Measurements from ENCODE around the gene PTPRF.

Gene PTPRF

GRCh38 chr1:43616383-43616782 lies 85.7 kb downstream of the PTPRF start:
- TF ChIP-seq CTCF (IDR thresholded peaks at IDR 0.05; ENCODE audit: low read depth, low read length) = no peak
- H3K4me3 ChIP-seq (ENCODE audit: low read depth, low read length) = no peak overlapping the region

DNA sequence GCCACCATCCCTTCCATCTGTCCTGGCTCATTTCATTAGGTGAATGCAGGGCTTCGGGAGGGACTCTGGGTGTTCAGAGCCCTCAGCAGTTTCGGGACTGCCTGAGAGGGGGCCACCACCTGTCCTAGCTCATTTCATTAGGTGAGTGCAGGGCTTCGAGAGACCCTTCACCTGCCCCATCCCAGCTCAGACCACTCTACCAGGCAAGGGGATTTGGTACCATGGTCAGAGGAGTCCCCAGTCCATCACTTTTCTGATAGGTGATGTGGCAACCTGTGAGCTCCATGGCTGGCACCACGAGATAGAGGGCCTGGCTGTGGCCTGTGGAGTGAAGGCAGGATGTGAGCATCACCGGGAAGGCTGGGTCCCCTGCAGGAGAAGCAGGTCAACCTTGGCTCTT lies 86.3 kb downstream of the PTPRF start:
- H3K4me3 ChIP-seq (ENCODE audit: low read depth, low read length) = no peak overlapping the region
- no peak for TF ChIP-seq CTCF (IDR thresholded peaks at IDR 0.05; ENCODE audit: low read depth, low read length)

DNA sequence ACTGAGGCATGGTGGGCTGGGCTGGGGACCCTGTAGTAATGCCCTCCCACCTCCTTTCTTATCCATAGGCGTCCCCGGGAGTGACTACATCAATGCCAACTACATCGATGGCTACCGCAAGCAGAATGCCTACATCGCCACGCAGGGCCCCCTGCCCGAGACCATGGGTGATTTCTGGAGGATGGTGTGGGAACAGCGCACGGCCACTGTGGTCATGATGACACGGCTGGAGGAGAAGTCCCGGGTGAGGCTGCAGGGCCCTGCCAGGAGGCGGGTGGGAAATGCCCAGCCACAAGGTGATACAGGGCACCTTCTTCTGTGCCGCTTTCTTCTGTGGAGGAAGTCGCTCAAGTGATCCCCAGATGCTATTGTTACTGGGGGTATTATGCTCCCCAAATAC lies 87.0 kb downstream of the PTPRF start:
- TF ChIP-seq CTCF (IDR thresholded peaks at IDR 0.05; ENCODE audit: low read depth, low read length) = no peak

DNA sequence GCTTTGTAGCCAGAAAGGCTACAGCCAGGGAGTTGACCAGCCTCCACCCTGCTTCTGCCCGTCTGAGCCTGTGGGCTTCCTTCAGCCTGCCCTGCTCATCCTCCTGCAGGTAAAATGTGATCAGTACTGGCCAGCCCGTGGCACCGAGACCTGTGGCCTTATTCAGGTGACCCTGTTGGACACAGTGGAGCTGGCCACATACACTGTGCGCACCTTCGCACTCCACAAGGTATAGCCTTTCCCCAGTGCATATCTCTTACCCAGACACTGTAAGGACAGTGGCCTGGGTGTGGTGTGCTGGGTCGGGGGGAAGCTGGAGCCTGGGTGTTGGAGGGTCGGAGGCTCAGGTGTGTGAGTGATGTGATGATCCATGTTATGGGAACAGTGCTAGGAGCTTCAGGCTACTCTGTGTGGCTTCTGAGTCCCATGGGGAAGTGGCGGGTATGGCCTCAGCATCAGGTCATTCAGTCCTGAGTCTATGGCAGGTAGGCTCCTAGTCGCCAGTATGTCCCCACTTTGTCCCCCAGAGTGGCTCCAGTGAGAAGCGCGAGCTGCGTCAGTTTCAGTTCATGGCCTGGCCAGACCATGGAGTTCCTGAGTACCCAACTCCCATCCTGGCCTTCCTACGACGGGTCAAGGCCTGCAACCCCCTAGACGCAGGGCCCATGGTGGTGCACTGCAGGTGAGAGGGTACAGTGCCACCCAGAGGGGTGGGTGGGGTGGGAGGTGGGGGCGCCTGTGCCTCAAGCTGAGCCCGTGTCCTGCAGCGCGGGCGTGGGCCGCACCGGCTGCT lies 88.0 kb downstream of the PTPRF start:
- H3K4me3 ChIP-seq (ENCODE audit: low read depth, low read length) = no peak overlapping the region
- no peak for TF ChIP-seq CTCF (IDR thresholded peaks at IDR 0.05; ENCODE audit: low read depth, low read length)

More for the DNA sequence above, 87.0 kb downstream of the PTPRF start:
- no peak overlapping the region for H3K4me3 ChIP-seq (ENCODE audit: low read depth, low read length)

GRCh38 chr1:43619314-43619790 lies 88.7 kb downstream of the PTPRF start:
- no peak overlapping the region for H3K4me3 ChIP-seq (ENCODE audit: low read depth, low read length)
- TF ChIP-seq CTCF (IDR thresholded peaks at IDR 0.05; ENCODE audit: low read depth, low read length) = no peak

DNA sequence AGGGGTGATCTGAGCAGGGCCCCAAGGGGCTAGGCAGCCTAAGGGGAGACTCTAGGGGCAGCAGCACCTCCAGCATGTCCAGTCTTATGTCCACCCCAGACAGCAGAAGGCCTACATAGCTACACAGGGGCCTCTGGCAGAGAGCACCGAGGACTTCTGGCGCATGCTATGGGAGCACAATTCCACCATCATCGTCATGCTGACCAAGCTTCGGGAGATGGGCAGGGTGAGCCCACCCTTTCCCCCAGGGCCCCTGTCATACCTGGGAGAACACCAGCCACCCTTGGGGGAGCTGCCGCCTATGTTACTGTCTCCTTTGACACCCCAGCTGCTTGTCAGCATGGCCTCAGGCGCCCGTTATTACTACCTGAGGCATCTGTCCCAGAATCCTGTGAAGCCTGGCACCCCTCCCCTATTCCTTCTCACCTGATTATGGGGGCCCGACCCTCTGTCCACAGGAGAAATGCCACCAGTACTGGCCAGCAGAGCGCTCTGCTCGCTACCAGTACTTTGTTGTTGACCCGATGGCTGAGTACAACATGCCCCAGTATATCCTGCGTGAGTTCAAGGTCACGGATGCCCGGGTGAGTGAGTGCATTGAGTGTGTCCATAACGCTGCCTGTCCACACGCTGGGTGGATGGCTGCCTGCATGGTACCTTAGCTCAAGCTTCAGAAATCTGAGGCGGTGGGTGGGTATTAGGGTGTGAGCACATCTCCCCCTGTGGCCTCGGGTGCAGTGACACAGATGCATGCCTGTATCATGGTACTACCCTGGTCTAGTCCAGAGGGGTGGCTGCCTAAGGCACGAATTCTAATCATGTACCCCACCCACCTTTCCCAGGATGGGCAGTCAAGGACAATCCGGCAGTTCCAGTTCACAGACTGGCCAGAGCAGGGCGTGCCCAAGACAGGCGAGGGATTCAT lies 89.6 kb downstream of the PTPRF start:
- H3K4me3 ChIP-seq (ENCODE audit: low read depth, low read length) = no peak overlapping the region
- no peak for TF ChIP-seq CTCF (IDR thresholded peaks at IDR 0.05; ENCODE audit: low read depth, low read length)

GRCh38 chr1:43620956-43621355 lies 90.3 kb downstream of the PTPRF start:
- no peak for TF ChIP-seq CTCF (IDR thresholded peaks at IDR 0.05; ENCODE audit: low read depth, low read length)

More at GRCh38 chr1:43620956-43621355, 90.3 kb downstream of the PTPRF start:
- H3K4me3 ChIP-seq (ENCODE audit: low read depth, low read length) = no peak overlapping the region

Data from WI38 (cell line).